Mesenchymal stem cell (in vitro differentiated cells and primary cell): ENCODE data around the gene PHF10.

Source experiments
- DNase-seq: peaks from one replicate; pipeline ENCODE4 v3.0.0-alpha.2; 2013
- H2AFZ ChIP-seq: one replicate; pipeline ENCODE4 v1.6.1; 2013; ENCODE audit warnings: low read depth, mild to moderate bottlenecking, control low read depth, inconsistent platforms, low read length, moderate library complexity
- H2AK5ac ChIP-seq: 2 replicates; pipeline ENCODE4 v1.6.1; 2013; ENCODE audit warnings: low read length, moderate library complexity, mild to moderate bottlenecking, inconsistent platforms; ENCODE audit not compliant: severe bottlenecking
- H2BK120ac ChIP-seq: one replicate; pipeline ENCODE4 v1.6.1; 2013; ENCODE audit warnings: low read depth, mild to moderate bottlenecking, inconsistent platforms, low read length, moderate library complexity
- H2BK12ac ChIP-seq, 2 experiments: one replicate each; pipeline ENCODE4 v1.6.1; 2013; ENCODE audit warnings: inconsistent platforms in 2 of 2, low read length in 2 of 2, mild to moderate bottlenecking in 2 of 2, moderate library complexity in 2 of 2, control low read depth in 1 of 2
- H2BK15ac ChIP-seq: one replicate; pipeline ENCODE4 v1.6.1; 2013; ENCODE audit warnings: mild to moderate bottlenecking, low read depth, inconsistent platforms; ENCODE audit not compliant: poor library complexity, severe bottlenecking
- H2BK5ac ChIP-seq: 2 replicates; pipeline ENCODE4 v1.6.1; 2013; ENCODE audit warnings: low read depth, mild to moderate bottlenecking, low read length, control low read depth, inconsistent platforms; ENCODE audit not compliant: poor library complexity, severe bottlenecking
- H3K14ac ChIP-seq, 2 experiments: one replicate each; pipeline ENCODE4 v1.6.1; 2013; ENCODE audit warnings: inconsistent platforms in 2 of 2, low read length in 2 of 2, control low read depth in 1 of 2, mild to moderate bottlenecking in 1 of 2, moderate library complexity in 1 of 2
- H3K18ac ChIP-seq, 2 experiments: one replicate each; pipeline ENCODE4 v1.6.1; 2013; ENCODE audit warnings: inconsistent platforms in 2 of 2, low read length in 2 of 2, control low read depth in 1 of 2, low read depth in 1 of 2, mild to moderate bottlenecking in 1 of 2
- H3K23ac ChIP-seq, 2 experiments: one replicate each; pipeline ENCODE4 v1.6.1; 2013; ENCODE audit warnings: inconsistent platforms in 2 of 2, low read length in 2 of 2, mild to moderate bottlenecking in 2 of 2, moderate library complexity in 2 of 2, control low read depth in 1 of 2
- H3K27ac ChIP-seq: 2 replicates; pipeline ENCODE4 v1.5.1; 2013; ENCODE audit warnings: mild to moderate bottlenecking, moderate library complexity, low read length, control low read depth, inconsistent platforms; ENCODE audit not compliant: poor library complexity, severe bottlenecking
- H3K27me3 ChIP-seq, 2 experiments: 2 replicates each; pipeline versions ENCODE4 v1.6.1 to v1.7.0; 2013; ENCODE audit warnings: low read length in 2 of 2, mild to moderate bottlenecking in 2 of 2, moderate library complexity in 2 of 2, control low read depth in 1 of 2, inconsistent platforms in 1 of 2; ENCODE audit not compliant: control insufficient read depth in 1 of 2, insufficient read depth in 1 of 2
- H3K36me3 ChIP-seq, 2 experiments: 2 replicates each; pipeline versions ENCODE4 v1.6.1 to v1.7.0; 2013; ENCODE audit warnings: low read length in 2 of 2, control low read depth in 1 of 2, inconsistent platforms in 1 of 2, low read depth in 1 of 2, mild to moderate bottlenecking in 1 of 2; ENCODE audit not compliant: insufficient read depth in 2 of 2, control insufficient read depth in 1 of 2
- H3K4ac ChIP-seq, 2 experiments: one replicate each; pipeline ENCODE4 v1.6.1; 2013; ENCODE audit warnings: inconsistent platforms in 2 of 2, low read length in 2 of 2, mild to moderate bottlenecking in 2 of 2, moderate library complexity in 2 of 2, control low read depth in 1 of 2, low read depth in 1 of 2
- H3K4me1 ChIP-seq: 2 replicates; pipeline ENCODE4 v1.6.1; 2013; ENCODE audit warnings: low read depth, low read length, control low read depth; ENCODE audit not compliant: control insufficient read depth, insufficient read depth
- H3K4me2 ChIP-seq: 2 replicates; pipeline ENCODE4 v1.6.1; 2013; ENCODE audit warnings: low read length, mild to moderate bottlenecking, inconsistent platforms; ENCODE audit not compliant: poor library complexity, severe bottlenecking
- H3K4me3 ChIP-seq, 2 experiments: 2 replicates each; pipeline versions ENCODE4 v1.5.1 to v1.7.0; 2013; ENCODE audit warnings: low read length in 2 of 2, mild to moderate bottlenecking in 2 of 2, control low read depth in 1 of 2, low read depth in 1 of 2; ENCODE audit not compliant: insufficient read depth in 1 of 2
- H3K79me1 ChIP-seq: replicated peaks from 2 replicates; pipeline ENCODE4 v1.6.1; 2013; ENCODE audit warnings: mild to moderate bottlenecking, control low read depth, low read length, inconsistent platforms; ENCODE audit not compliant: poor library complexity, severe bottlenecking
- H3K9ac ChIP-seq: 2 replicates; pipeline ENCODE4 v1.7.0; 2013; ENCODE audit warnings: mild to moderate bottlenecking, low read length, moderate library complexity
- H3K9me3 ChIP-seq: 2 replicates; pipeline ENCODE4 v1.7.0; 2013; ENCODE audit warnings: mild to moderate bottlenecking, low read length; ENCODE audit not compliant: control insufficient read depth
- H4K8ac ChIP-seq: one replicate; pipeline ENCODE4 v1.6.1; 2013; ENCODE audit warnings: inconsistent platforms, mild to moderate bottlenecking, low read length, moderate library complexity
- H4K91ac ChIP-seq: one replicate; pipeline ENCODE4 v1.6.1; 2013; ENCODE audit warnings: mild to moderate bottlenecking, low read length, inconsistent platforms
- WGBS: methylation state at CpG from one replicate; pipeline ENCODE4 v1.1.7; 2013; ENCODE audit warnings: mixed read lengths; 5-methylcytosine and 5-hydroxymethylcytosine counted together

The PHF10 gene

GRCh38 chr6:169763881-169764280 lies 39.6 kb upstream of the PHF10 start:
- Histone ChIP-seq H3K4me2 (no peak overlapping the region), H3K9ac (no peak overlapping the region), H3K4me1 (peaks cover 4% of the 10 kb centered on the region), H2BK5ac (no peak overlapping the region), H4K8ac (no peak overlapping the region), H4K91ac (no peak overlapping the region), H2AK5ac (no peak overlapping the region), H2AFZ (no peak overlapping the region), H3K14ac (no peak overlapping the region), H3K36me3 (peaks cover 41 to 98% of the 10 kb centered on the region in 2 experiments), H3K9me3 (no peaks in the 10 kb centered on the region), H2BK15ac (no peak overlapping the region), H3K4ac (no peak overlapping the region), H2BK120ac (no peak overlapping the region), H3K79me1 (peaks cover 2% of the 10 kb centered on the region), H3K4me3 (no peak overlapping the region), H3K27ac (no peak overlapping the region), H2BK12ac (no peak overlapping the region), H3K23ac (no peak overlapping the region), H3K27me3 (no peaks in the 10 kb centered on the region), H3K18ac (no peak overlapping the region)
- WGBS = 85% methylated on average over 6 of the region's 10 CpGs
- DNase-seq = no peak

DNA sequence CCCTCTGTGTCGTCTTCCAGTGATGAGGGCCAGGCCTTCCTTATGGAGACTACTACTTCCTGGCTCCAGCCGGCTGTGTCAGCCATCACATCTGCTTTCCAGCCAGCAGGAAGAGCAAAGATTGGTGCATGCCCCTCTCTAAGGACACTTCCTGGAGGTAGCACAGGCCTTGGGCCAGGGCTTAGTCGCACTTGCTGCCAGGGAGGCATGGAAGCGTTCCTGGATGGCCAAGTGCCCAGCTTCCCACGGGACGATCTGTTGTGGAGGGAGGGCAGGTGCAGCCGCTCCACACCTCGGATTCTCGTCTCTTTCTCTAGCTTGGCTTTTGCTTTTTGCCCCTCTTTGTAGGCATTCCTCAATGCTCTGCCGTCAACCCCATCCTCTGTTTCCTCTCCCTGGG lies 39.0 kb upstream of the PHF10 start:
- 89% methylated on average over 10 of the region's 10 CpGs for WGBS
- no peak overlapping the region for H2BK5ac ChIP-seq
- H4K91ac ChIP-seq = no peak overlapping the region
- H2AK5ac ChIP-seq = no peak overlapping the region
- peaks cover 4% of the 10 kb centered on the region for H3K4me1 ChIP-seq
- no peak overlapping the region for H2BK12ac ChIP-seq
- no peak overlapping the region for H4K8ac ChIP-seq
- no peak overlapping the region for H3K9ac ChIP-seq
- H3K27me3 ChIP-seq = no peaks in the 10 kb centered on the region
- no peak overlapping the region for H3K4me3 ChIP-seq
- no peak overlapping the region for H3K18ac ChIP-seq
- no peak overlapping the region for H3K14ac ChIP-seq
- no peak overlapping the region for H2AFZ ChIP-seq
- H3K4ac ChIP-seq = no peak overlapping the region
- H3K23ac ChIP-seq = no peak overlapping the region
- H3K36me3 ChIP-seq = peaks cover 39 to 98% of the 10 kb centered on the region in 2 experiments
- H2BK15ac ChIP-seq = no peak overlapping the region
- H3K79me1 ChIP-seq = peaks cover 2% of the 10 kb centered on the region
- no peak overlapping the region for H2BK120ac ChIP-seq
- H3K9me3 ChIP-seq = no peaks in the 10 kb centered on the region
- no peak overlapping the region for H3K27ac ChIP-seq
- no peak overlapping the region for H3K4me2 ChIP-seq
- no peak for DNase-seq

GRCh38 chr6:169755162-169755561 lies 30.9 kb upstream of the PHF10 start:
- Histone ChIP-seq H3K14ac (no peak overlapping the region), H2BK5ac (no peak overlapping the region), H4K91ac (no peak overlapping the region), H3K79me1 (peaks cover 16% of the 10 kb centered on the region), H3K9me3 (no peaks in the 10 kb centered on the region), H3K23ac (no peak overlapping the region), H3K27me3 (no peaks in the 10 kb centered on the region), H3K4me3 (no peak overlapping the region), H3K9ac (no peak overlapping the region), H2BK15ac (no peak overlapping the region), H3K4me1 (peaks cover 3% of the 10 kb centered on the region), H4K8ac (no peak overlapping the region), H3K27ac (no peak overlapping the region), H3K18ac (no peak overlapping the region), H2BK12ac (no peak overlapping the region), H3K4me2 (no peak overlapping the region), H2AK5ac (no peak overlapping the region), H3K4ac (no peak overlapping the region), H2BK120ac (no peak overlapping the region), H2AFZ (no peak overlapping the region), H3K36me3 (peaks cover 12 to 48% of the 10 kb centered on the region in 2 experiments)
- 90% methylated on average over 6 of the region's 6 CpGs for WGBS
- no peak for DNase-seq

DNA sequence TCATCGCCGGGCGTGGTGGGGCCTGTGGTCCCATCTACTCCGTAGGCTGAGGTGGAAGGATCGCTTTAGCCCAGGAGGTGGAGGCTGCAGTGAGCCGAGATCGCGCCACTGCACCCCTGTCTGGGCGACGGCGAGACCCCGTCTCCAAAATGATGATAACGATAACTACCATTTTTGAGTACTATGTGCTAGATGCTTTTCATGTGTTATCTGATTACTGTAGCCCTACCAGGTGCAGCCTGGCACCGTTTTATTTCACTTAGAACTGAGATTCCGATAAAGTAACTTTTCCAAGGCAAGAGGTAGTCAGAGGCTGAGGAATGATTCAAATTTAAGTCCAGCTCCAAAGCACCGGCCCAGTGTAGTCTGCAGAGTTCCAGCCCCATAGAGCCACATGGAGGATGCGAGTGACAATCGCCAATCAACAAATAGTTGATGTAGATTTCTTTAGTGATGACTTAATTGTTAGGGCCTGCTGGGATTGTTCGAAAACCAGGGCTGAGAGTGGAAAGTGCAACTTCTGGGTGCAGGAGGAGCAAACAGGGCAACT lies 27.8 kb upstream of the PHF10 start:
- Histone ChIP-seq H2AFZ (peak overlapping the region; percentile 92), H3K27me3 (no peaks in the 10 kb centered on the region), H3K4me2 (peak overlapping the region; percentile 61), H3K23ac (no peak overlapping the region), H3K4me1 (peaks cover 3% of the 10 kb centered on the region), H3K9me3 (no peaks in the 10 kb centered on the region), H3K14ac (peak overlapping the region; percentile 2 to 99), H2BK5ac (no peak overlapping the region), H2BK120ac (no peak overlapping the region), H3K4me3 (peak overlapping the region; percentile 86 to 99), H2BK12ac (no peak overlapping the region), H3K79me1 (peaks cover 16% of the 10 kb centered on the region), H3K27ac (peak overlapping the region; percentile 78), H3K4ac (peak overlapping the region; percentile 55 to 69), H2AK5ac (peak overlapping the region; percentile 62), H3K36me3 (peaks cover 0 to 18% of the 10 kb centered on the region in 2 experiments), H3K18ac (peak overlapping the region; percentile 92 to 95), H4K8ac (peak overlapping the region; percentile 86), H2BK15ac (no peak overlapping the region), H4K91ac (peak overlapping the region; percentile 55), H3K9ac (peak overlapping the region; percentile 95)
- DNase-seq = peak; percentile 23
- 12% methylated on average over 15 of the region's 19 CpGs for WGBS
